ENCODE measurements around the gene AKT1S1.

AKT1S1 gene

GRCh38 chr19:49883094-49883493, 5.9 kb upstream of the AKT1S1 start:
- DNase-seq (ENCODE audit: low spot score): no peak

- DNase-seq (ENCODE audit: low spot score): no peak
Measured at GRCh38 chr19:49882643-49883042, 5.5 kb upstream of the AKT1S1 start.

GRCh38 chr19:49881672-49882394, 4.7 kb upstream of the AKT1S1 start:
- DNase-seq (ENCODE audit: low spot score): no peak

- DNase-seq (ENCODE audit: low spot score): no peak
Measured at GRCh38 chr19:49881186-49881585, 4.0 kb upstream of the AKT1S1 start.

GRCh38 chr19:49880162-49880869, 3.2 kb upstream of the AKT1S1 start:
- no peak for DNase-seq (ENCODE audit: low spot score)

GRCh38 chr19:49879243-49879963, 2.2 kb upstream of the AKT1S1 start:
- no peak for DNase-seq (ENCODE audit: low spot score)

GRCh38 chr19:49878744-49879070, 1.6 kb upstream of the AKT1S1 start:
- DNase-seq (ENCODE audit: low spot score): no peak

GRCh38 chr19:49877879-49878743, 956 bp upstream of the AKT1S1 start:
- DNase-seq (ENCODE audit: low spot score): peak; percentile 98

- peak; percentile 85 for DNase-seq (ENCODE audit: low spot score)
Measured at GRCh38 chr19:49876422-49877019, 634 bp downstream of the AKT1S1 start.

GRCh38 chr19:49875857-49876421, 1.2 kb downstream of the AKT1S1 start:
- peak; percentile 35 for DNase-seq (ENCODE audit: low spot score)

GRCh38 chr19:49875177-49875576, 2.0 kb downstream of the AKT1S1 start:
- no peak for DNase-seq (ENCODE audit: low spot score)

- no peak for DNase-seq (ENCODE audit: low spot score)
Measured at GRCh38 chr19:49874503-49875157, 2.5 kb downstream of the AKT1S1 start.

- DNase-seq (ENCODE audit: low spot score): no peak
Measured at GRCh38 chr19:49873834-49874233, 3.3 kb downstream of the AKT1S1 start.

- no peak for DNase-seq (ENCODE audit: low spot score)
Measured at GRCh38 chr19:49873129-49873521, 4.0 kb downstream of the AKT1S1 start.

GRCh38 chr19:49872245-49873128, 4.7 kb downstream of the AKT1S1 start:
- no peak for DNase-seq (ENCODE audit: low spot score)

- DNase-seq (ENCODE audit: low spot score): no peak
Measured at GRCh38 chr19:49871349-49871985, 5.7 kb downstream of the AKT1S1 start.

- DNase-seq (ENCODE audit: low spot score): no peak
Measured at GRCh38 chr19:49870309-49870901, 6.8 kb downstream of the AKT1S1 start.

GRCh38 chr19:49869484-49870308, 7.5 kb downstream of the AKT1S1 start:
- peak; percentile 98 for DNase-seq (ENCODE audit: low spot score)
